Measurements from ENCODE around the gene ALPK3. TPM values are rescaled to one million over a fixed set of nuclear protein-coding genes. Genes with fewer than 3 reads are reported as not detected.

ALPK3 gene
- total RNA-seq, 6 donors from 2014 or later, result 7.9 to 36.4 (median 13.0) TPM

- H3K27ac ChIP-seq, result no peak overlapping the region
Observed at GRCh38 chr15:84834229-84834955, 17.2 kb downstream of the ALPK3 start.

GRCh38 chr15:84834969-84835368, 17.8 kb downstream of the ALPK3 start:
- TF ChIP-seq POLR2AphosphoS5 (IDR thresholded peaks at IDR 0.05) (no peak), EP300 (IDR thresholded peaks at IDR 0.05) (no peak), POLR2A (IDR thresholded peaks at IDR 0.05) (no peak), CTCF (IDR thresholded peaks at IDR 0.05) (no peak)
- DNase-seq (no peak), ATAC-seq (ENCODE audit: low FRiP score in 2 of 2) (no peak)
- peaks cover 0 to 8% (median 0%) of the 10 kb centered on the region in 4 donors for H3K36me3 ChIP-seq
- no peaks in the 10 kb centered on the region for H3K9me3 ChIP-seq
- no peak overlapping the region for H3K27ac ChIP-seq
- H3K4me1 ChIP-seq, result peaks cover under 1 to 13% (median 9%) of the 10 kb centered on the region in 4 donors
- no peak overlapping the region for H3K4me3 ChIP-seq
- WGBS, 2 donors, result 86 to 100% methylated on average over 4 to 5 of the region's 5 CpGs
- no peaks in the 10 kb centered on the region for H3K27me3 ChIP-seq

More at GRCh38 chr15:84834229-84834955, 17.2 kb downstream of the ALPK3 start:
- Histone ChIP-seq H3K4me3 (no peak overlapping the region), H3K9me3 (no peaks in the 10 kb centered on the region), H3K36me3 (peaks cover 0 to 5% (median 0%) of the 10 kb centered on the region in 4 donors), H3K4me1 (peaks cover 0 to 10% (median 7%) of the 10 kb centered on the region in 4 donors), H3K27me3 (no peaks in the 10 kb centered on the region)
- ATAC-seq (ENCODE audit: low FRiP score in 2 of 2) (no peak), DNase-seq (no peak)
- no peak for TF ChIP-seq EP300 (IDR thresholded peaks at IDR 0.05)
- TF ChIP-seq POLR2A (IDR thresholded peaks at IDR 0.05), result no peak
- TF ChIP-seq CTCF (IDR thresholded peaks at IDR 0.05), result no peak
- no peak for TF ChIP-seq POLR2AphosphoS5 (IDR thresholded peaks at IDR 0.05)
- WGBS, 2 donors, result 93 to 97% methylated on average over 4 of the region's 4 CpGs

- no peak for TF ChIP-seq EP300 (IDR thresholded peaks at IDR 0.05)
- TF ChIP-seq POLR2AphosphoS5 (IDR thresholded peaks at IDR 0.05), result no peak
- no peak for TF ChIP-seq CTCF (IDR thresholded peaks at IDR 0.05)
- no peaks in the 10 kb centered on the region for H3K27me3 ChIP-seq
- ATAC-seq (ENCODE audit: low FRiP score in 2 of 2) (no peak), DNase-seq (no peak)
- H3K4me1 ChIP-seq, result peaks cover 9 to 21% (median 18%) of the 10 kb centered on the region in 4 donors
- no peaks in the 10 kb centered on the region for H3K9me3 ChIP-seq
- WGBS, 2 donors, result 69 to 78% methylated on average over 5 of the region's 5 CpGs
- peak overlapping the region in 1 of 4 donors; percentile 26 for H3K27ac ChIP-seq
- H3K36me3 ChIP-seq, result peaks cover 0 to 8% (median 0%) of the 10 kb centered on the region in 4 donors
- H3K4me3 ChIP-seq, result no peak overlapping the region
Observed at GRCh38 chr15:84835661-84836337, 18.6 kb downstream of the ALPK3 start.

GRCh38 chr15:84836844-84837243, 19.7 kb downstream of the ALPK3 start:
- H3K36me3 ChIP-seq, result peaks cover 0 to 8% (median 0%) of the 10 kb centered on the region in 4 donors
- no peaks in the 10 kb centered on the region for H3K27me3 ChIP-seq
- ATAC-seq (ENCODE audit: low FRiP score in 2 of 2), result peak in 1 of 2 donors; percentile 13
- DNase-seq, result no peak
- peaks cover 16 to 30% (median 23%) of the 10 kb centered on the region in 4 donors for H3K4me1 ChIP-seq
- no peaks in the 10 kb centered on the region for H3K9me3 ChIP-seq
- WGBS, 2 donors, result 68 to 87% methylated on average over 1 of the region's 1 CpG
- H3K4me3 ChIP-seq, result no peak overlapping the region
- peak overlapping the region in 1 of 4 donors; percentile 44 for H3K27ac ChIP-seq
- TF ChIP-seq CTCF (IDR thresholded peaks at IDR 0.05), result no peak
- TF ChIP-seq POLR2A (IDR thresholded peaks at IDR 0.05), result no peak
- peak in 1 of 4 donors; percentile 34 for TF ChIP-seq EP300 (IDR thresholded peaks at IDR 0.05)
- peak in 1 of 2 donors; percentile 18 for TF ChIP-seq POLR2AphosphoS5 (IDR thresholded peaks at IDR 0.05)
